CD4-positive, alpha-beta T cell treated with Interleukin-1 beta for 1 hour (primary cell): Measurements from ENCODE around the gene MYL3.
"Not testable (repeated sequence)": the region's sequence is repeated elsewhere in the genome, so short reads cannot be mapped to it uniquely, and the experiment has no call there.

Experiments
- DNase-seq, 2 donors: peaks; one replicate each; pipeline ENCODE4 v3.0.0-alpha.2; 2020 to 2022

MYL3 gene

GRCh38 chr3:46863261-46863782 is at the start of gene MYL3:
TSS of gene MYL3 (minus strand) at chr3:46863444. CDS start at chr3:46863390, 54 bp downstream.
- no peak for DNase-seq

- DNase-seq: no peak
Observed at GRCh38 chr3:46912986-46913385, 49.7 kb upstream of the MYL3 start.

DNA sequence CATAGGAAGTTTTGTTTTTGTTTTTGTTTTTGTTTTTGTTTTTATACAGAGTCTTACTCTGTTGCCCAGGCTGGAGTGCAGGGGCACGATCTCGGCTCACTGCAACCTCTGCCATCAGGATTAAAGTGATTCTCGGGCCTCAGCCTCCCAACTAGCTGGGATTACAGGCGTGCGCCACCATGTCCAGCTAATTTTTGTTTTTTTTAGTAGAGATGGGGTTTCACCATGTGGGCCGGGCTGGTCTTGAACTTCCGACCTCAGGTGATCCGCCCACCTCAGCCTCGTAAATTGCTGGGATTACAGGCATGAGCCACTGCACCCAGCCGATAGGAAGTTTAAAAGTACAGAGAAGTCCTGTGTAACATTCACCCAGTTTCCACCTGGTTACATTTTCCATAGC is 47.7 kb upstream of the MYL3 start:
- not testable (repeated sequence) for DNase-seq

DNA sequence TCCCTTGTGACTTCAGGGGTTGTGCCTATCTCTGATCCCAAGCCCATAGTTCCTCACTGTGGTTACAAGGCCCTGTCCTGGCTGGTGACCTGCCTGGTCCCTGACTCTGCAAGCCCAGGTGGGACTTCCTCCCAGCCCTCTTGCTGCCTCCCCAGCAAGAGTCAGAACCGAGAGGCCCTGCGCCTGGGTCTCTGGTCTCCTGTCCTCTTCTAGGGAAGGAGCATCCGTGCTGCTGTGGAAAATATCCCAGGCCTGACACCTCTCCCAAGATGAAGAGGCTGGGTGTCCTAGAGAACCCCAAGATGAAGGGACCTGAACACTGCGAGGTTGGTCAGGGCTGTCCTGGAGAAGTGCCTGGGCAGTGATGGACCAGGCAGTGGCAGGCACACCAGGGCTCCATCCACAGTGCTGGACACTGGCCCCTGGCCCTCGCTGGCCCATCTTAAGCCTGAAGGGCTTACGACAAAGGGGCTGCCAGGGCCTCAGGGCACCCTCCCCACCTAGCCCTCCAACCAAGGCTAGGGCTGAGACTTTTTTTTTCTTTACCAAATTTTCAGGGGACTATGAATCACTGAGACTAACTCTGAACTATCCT is 47.0 kb upstream of the MYL3 start:
- DNase-seq: no peak

GRCh38 chr3:46909535-46910161 is 46.4 kb upstream of the MYL3 start:
- DNase-seq: peak; percentile 78 to 79

GRCh38 chr3:46908986-46909534 is 45.8 kb upstream of the MYL3 start:
- DNase-seq: no peak

GRCh38 chr3:46908294-46908985 is 45.2 kb upstream of the MYL3 start:
- no peak for DNase-seq

- no peak for DNase-seq
Observed at GRCh38 chr3:46907960-46908293, 44.7 kb upstream of the MYL3 start.

GRCh38 chr3:46907271-46907670 is 44.0 kb upstream of the MYL3 start:
- DNase-seq: no peak

- no peak for DNase-seq
Observed at GRCh38 chr3:46906471-46907058, 43.3 kb upstream of the MYL3 start.

DNA sequence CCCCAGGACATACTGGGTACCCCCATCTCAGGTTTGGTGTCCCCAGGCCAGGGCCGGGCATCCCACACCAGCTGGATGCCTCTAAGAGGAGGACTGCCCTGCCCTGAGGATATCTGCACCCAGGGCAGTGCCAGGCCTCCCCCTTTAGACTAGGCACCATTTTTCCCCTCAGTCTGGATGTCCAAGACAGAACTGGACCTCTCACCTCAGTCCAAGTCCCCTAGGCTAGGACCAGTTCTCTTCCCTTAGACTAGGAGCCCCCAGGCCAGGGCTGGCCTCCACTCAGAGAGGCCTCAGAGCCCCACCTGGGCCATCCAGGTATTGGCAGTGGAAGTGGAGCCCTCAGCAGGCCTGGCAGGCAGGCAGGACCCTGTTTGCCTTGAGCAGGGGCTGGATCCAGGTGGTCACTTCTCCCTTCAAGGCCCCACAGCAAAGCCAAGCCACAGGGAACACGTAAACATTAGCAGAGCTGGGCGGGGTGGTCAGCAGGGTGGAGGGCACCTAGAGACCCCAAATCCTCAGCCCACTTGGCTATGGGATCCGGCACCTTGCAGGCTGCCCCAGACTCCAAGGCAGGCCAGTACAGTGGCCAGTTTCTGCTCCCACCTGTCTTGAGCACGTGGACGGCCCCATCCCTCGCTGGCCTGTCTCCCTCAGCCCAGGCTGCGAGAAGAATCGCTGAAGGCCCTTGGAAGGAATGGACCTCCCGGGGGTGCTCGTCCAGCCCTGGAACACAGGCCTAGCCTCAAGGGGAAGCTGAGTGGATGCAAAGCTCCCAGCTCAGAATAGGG is 42.6 kb upstream of the MYL3 start:
- no peak for DNase-seq

GRCh38 chr3:46905213-46905560 is 41.9 kb upstream of the MYL3 start:
- DNase-seq: no peak

DNA sequence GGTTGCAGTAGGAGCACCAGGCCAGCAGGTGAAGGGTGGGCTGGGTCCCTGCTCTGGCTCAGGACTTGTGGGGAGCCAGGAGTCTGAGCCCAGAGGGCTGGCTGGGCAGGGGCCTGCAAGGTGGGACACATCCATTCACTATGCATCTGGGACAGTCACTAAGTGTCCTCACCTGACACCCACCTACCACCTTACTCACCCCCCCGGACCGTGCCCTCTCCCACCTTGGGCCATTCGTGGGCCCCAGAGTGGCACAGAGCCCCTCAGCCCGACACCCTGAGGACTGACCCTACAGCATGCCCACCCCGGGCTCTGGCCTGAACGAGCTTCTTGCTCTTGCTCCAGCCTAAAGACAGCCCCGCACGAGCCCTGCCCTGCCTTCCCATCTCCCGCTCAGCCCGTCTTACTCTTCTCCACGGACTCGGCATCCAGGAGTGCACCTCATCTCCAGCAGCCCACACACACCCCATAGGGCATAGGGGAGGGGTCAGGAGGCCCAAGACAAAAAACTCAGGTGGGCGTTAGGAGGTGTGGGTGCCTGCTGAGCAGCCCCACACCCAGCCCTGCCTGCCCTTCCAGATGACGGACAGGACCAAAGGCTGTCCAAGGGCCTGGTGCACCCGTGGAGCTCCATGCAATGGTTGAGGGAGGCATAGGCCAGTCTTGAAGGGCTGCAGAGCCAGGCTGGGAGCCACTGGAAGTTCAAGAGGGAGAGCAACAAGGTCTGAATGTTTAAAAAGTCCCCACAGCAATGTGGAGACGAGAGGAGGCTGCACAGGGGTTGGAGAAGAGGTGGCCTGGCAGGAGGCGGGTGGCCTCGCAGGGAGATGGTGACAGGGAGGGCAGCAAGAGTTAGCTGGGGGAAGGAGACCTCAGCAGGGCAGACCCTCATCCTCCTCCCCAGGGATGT is 41.3 kb upstream of the MYL3 start:
- DNase-seq: no peak

GRCh38 chr3:46903341-46904302 is 40.4 kb upstream of the MYL3 start:
- no peak for DNase-seq

DNA sequence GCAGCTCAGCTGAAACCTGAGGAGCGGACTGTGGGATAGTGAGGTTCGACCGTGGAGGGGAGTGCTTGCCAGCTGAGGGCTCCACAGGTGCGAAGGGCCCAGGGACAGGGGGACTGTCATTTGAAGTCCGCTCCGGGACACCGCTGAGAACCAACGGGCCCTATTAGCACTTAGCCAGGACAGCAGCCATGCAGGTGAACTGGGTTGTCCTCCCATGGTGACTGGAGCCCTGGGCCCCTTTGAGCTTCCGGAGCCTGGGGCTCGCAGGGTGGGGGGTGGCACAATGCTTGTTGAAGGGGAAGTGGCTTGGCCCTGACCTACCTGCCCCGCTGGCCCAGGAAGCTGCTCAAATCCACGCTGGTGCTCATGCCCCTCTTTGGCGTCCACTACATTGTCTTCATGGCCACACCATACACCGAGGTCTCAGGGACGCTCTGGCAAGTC is 39.0 kb upstream of the MYL3 start:
- no peak for DNase-seq

- DNase-seq: no peak
Observed at GRCh38 chr3:46901591-46902187, 38.4 kb upstream of the MYL3 start.

DNA sequence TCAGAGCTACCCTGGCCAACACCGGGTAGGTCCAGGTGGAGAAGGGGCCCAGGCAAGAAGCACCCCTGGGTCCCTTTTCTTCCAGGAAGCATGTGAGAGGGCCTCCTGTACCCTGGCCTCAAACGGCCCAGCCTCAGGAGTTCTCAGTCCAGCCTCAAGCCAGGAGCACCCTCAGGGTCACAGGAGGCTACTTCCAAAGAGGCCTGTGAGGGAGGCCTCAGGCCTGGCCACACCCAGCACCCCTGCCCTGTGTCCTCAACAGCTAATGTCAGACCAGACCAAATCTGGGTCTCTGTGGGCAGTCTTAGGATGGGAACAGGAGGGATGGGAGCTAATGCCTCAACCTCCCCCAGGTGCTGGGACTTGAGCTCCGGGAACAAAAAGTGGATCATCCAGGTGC is 37.8 kb upstream of the MYL3 start:
- DNase-seq: no peak

GRCh38 chr3:46900356-46900755 is 37.1 kb upstream of the MYL3 start:
- no peak for DNase-seq

DNA sequence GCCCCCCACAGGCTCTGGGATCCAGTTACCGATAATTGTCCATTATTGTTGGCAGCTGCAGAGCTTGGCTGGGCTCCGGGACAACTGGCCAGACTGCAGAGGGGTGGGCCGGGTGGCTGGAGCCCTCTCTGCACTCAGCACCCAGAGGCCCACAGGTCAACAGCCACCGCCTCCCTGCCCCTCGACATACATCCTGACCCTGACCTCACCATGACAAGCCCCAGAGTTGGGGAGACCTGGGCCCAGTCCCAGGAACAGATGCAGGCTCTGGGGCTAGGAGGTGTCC is 36.7 kb upstream of the MYL3 start:
- DNase-seq: no peak
